Testis (tissue), 3 donors: ENCODE results near the gene REPIN1. TPM values are rescaled to one million over a fixed set of nuclear protein-coding genes. Genes with fewer than 3 reads are reported as not detected.
A peak's percentile ranks its signal among the peaks of the same experiment; 100 is the strongest.

Source experiments
- DNase-seq: peaks from one replicate; pipeline ENCODE4 v3.0.0-alpha.2; 2019
- H3K27ac ChIP-seq, 2 donors: fragments of 200-600 bp; sonication (generic); one replicate each; pipeline ENCODE4 v1.5.1; 2019
- H3K27me3 ChIP-seq: fragments of 200-600 bp; sonication (generic); one replicate; pipeline ENCODE4 v1.5.1; 2019
- H3K36me3 ChIP-seq: fragments of 200-600 bp; sonication (generic); one replicate; pipeline ENCODE4 v1.5.1; 2017; ENCODE audit warnings: low read depth; ENCODE audit errors: missing control alignments
- H3K4me1 ChIP-seq: fragments of 200-600 bp; sonication (generic); one replicate; pipeline ENCODE4 v1.5.1; 2019
- H3K4me3 ChIP-seq, 2 donors: fragments of 200-600 bp; sonication (generic); one replicate each; pipeline ENCODE4 v1.5.1; 2017 to 2019
- H3K9me3 ChIP-seq: fragments of 200-600 bp; sonication (generic); one replicate; pipeline ENCODE4 v1.5.1; 2017
- CTCF ChIP-seq, 3 experiments: fragments of 450-650 bp in 2 of 3; fragments of 200-600 bp in 1 of 3; sonication (generic) in 1 of 3; IDR thresholded peaks; one replicate each; pipeline ENCODE4 v1.5.1; 2016 to 2019; ENCODE audit warnings: antibody characterized with exemption in 3 of 3, mild to moderate bottlenecking in 2 of 3, moderate library complexity in 1 of 3
- POLR2A ChIP-seq: fragments of 450-650 bp; IDR thresholded peaks from one replicate; pipeline ENCODE4 v1.6.1; 2017; ENCODE audit warnings: antibody characterized with exemption, mild to moderate bottlenecking, moderate library complexity
- WGBS, 2 donors: methylation state at CpG; one replicate each; pipeline ENCODE4 v1.1.5; 2018; 5-methylcytosine and 5-hydroxymethylcytosine counted together
- intact Hi-C: fragments of 100-400 bp; cut with DNase I; formaldehyde crosslinking; loops from one replicate; pipeline ENCODE4 v1.15.1; 2023; ENCODE audit warnings: low total_unique reads
- polyA plus RNA-seq: library from polyadenylated mRNA; stranded (reverse); fragments of 350-450 nt; fragmentation: Illumina TruSeq; extraction: RNeasy Lipid Tissue Mini Kit (QIAGEN cat#74804); gene quantifications from one replicate; pipeline ENCODE4 v1.2.3, GENCODE V29; 2014; ENCODE audit warnings: low read depth, low replicate concordance; ENCODE audit not compliant: insufficient read depth
- total RNA-seq, 2 donors: library from RNA; depleted of rRNA; stranded (reverse); fragments of >200 nt; gene quantifications; one replicate each; pipeline ENCODE4 v1.2.3, GENCODE V29; 2016

Gene REPIN1
- total and polyA plus RNA-seq, 3 donors from 2014 or later = 45.4 to 73.9 (median 59.1) TPM

GRCh38 chr7:150368884-150369747 is 494 bp downstream of the REPIN1 start:
- Histone ChIP-seq H3K9me3 (no peaks in the 10 kb centered on the region), H3K4me1 (peaks cover 19% of the 10 kb centered on the region), H3K27me3 (no peaks in the 10 kb centered on the region), H3K36me3 (no peaks in the 10 kb centered on the region), H3K27ac (peak overlapping the region; percentile 94 to 96), H3K4me3 (peak overlapping the region; percentile 86 to 94)
- peak; percentile 63 for DNase-seq
- intact Hi-C loops = no loop called here
- TF ChIP-seq POLR2A (no peak), CTCF (IDR thresholded peaks at IDR 0.05) (no peak)
- WGBS, 2 donors = 0 to 1% methylated on average over 16 to 30 of the region's 58 CpGs

GRCh38 chr7:150369748-150370501 is 1.3 kb downstream of the REPIN1 start:
- Histone ChIP-seq H3K27me3 (no peaks in the 10 kb centered on the region), H3K9me3 (no peaks in the 10 kb centered on the region), H3K4me3 (peak overlapping the region in 1 of 2 donors; percentile 94), H3K27ac (peak overlapping the region; percentile 94 to 96), H3K36me3 (no peaks in the 10 kb centered on the region), H3K4me1 (peaks cover 19% of the 10 kb centered on the region)
- intact Hi-C loops = loop anchor here (5.0 kb wide), 1 partner anchor 37 kb away; a partner anchor contains a TSS
- WGBS, 2 donors = 29 to 33% methylated on average over 14 to 23 of the region's 23 CpGs
- no peak for DNase-seq
- TF ChIP-seq CTCF (IDR thresholded peaks at IDR 0.05) (no peak), POLR2A (no peak)

- Histone ChIP-seq H3K27me3 (no peaks in the 10 kb centered on the region), H3K4me3 (no peak overlapping the region), H3K36me3 (no peaks in the 10 kb centered on the region), H3K27ac (no peak overlapping the region), H3K4me1 (peaks cover 19% of the 10 kb centered on the region), H3K9me3 (no peaks in the 10 kb centered on the region)
- 52 to 53% methylated on average over 3 of the region's 3 CpGs for WGBS, 2 donors
- intact Hi-C loops = loop anchor here (5.0 kb wide), 1 partner anchor 37 kb away; a partner anchor contains a TSS
- TF ChIP-seq CTCF (IDR thresholded peaks at IDR 0.05) (no peak), POLR2A (no peak)
- no peak for DNase-seq
Measured at GRCh38 chr7:150370612-150371071, 2.0 kb downstream of the REPIN1 start.

- no peak for DNase-seq
- H3K36me3 ChIP-seq = no peaks in the 10 kb centered on the region
- WGBS, 2 donors = 69 to 77% methylated on average over 12 to 46 of the region's 48 CpGs
- H3K27me3 ChIP-seq = no peaks in the 10 kb centered on the region
- H3K27ac ChIP-seq = no peak overlapping the region
- peaks cover 19% of the 10 kb centered on the region for H3K4me1 ChIP-seq
- no peak for TF ChIP-seq POLR2A
- no peak for TF ChIP-seq CTCF (IDR thresholded peaks at IDR 0.05)
- peak overlapping the region; percentile 29 to 39 for H3K4me3 ChIP-seq
- intact Hi-C loops = loop anchor here (5.0 kb wide), 1 partner anchor 36 kb away; a partner anchor contains a TSS
- H3K9me3 ChIP-seq = no peaks in the 10 kb centered on the region
Measured at GRCh38 chr7:150371131-150371995, 2.7 kb downstream of the REPIN1 start.
